OCI-LY7 (cell line): ENCODE data around the gene BLOC1S4.

ENCODE experiments used
- EZH2phosphoT487 ChIP-seq: fragments of 200-600 bp; sonication (generic); IDR thresholded peaks from 2 replicates; pipeline ENCODE4 v1.6.1; 2018; ENCODE audit warnings: low read depth, borderline replicate concordance, mild to moderate bottlenecking, mixed run types, antibody characterized with exemption, low read length, moderate library complexity, mixed read lengths
- TF ChIP-seq, protein P1 (sequence below): fragments of 200-600 bp; sonication (generic); conservative IDR thresholded peaks from 2 replicates; pipeline ENCODE4 v1.5.1; 2014; ENCODE audit warnings: mild to moderate bottlenecking, antibody characterized with exemption, low read length, moderate library complexity, mixed read lengths

DNA sequence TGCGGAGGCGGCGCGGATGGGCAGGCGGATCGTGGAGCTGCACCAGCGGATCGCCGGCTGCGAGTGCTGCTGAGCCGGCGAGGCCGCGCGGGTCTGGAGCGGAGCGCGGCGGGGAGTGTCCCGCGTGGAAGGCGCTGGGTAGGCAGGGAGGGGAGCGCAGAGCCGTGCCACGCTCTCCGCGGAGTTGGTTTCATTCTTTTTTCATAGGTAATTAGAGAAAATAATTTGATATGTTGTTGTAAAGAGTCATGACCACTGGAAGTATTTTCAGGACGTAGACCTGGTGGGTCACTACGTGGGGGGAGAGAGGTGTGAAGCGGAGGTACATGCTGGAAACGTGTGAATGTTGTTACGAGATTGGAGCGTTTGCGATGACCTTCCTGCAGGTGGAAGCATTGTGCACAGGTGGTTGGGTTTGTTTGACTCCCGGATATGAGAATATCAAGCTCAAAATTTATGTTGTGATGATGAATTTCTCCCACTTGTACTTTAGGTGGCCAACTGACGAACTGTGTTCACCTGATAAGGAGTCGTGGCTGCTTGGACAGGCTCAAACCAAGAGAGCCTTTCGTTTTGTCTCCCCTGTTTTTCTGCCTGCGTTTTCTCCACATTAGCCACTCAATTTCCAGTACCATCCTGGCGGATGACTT, 41.3 kb upstream of the BLOC1S4 start:
- TF ChIP-seq, protein P1, sequence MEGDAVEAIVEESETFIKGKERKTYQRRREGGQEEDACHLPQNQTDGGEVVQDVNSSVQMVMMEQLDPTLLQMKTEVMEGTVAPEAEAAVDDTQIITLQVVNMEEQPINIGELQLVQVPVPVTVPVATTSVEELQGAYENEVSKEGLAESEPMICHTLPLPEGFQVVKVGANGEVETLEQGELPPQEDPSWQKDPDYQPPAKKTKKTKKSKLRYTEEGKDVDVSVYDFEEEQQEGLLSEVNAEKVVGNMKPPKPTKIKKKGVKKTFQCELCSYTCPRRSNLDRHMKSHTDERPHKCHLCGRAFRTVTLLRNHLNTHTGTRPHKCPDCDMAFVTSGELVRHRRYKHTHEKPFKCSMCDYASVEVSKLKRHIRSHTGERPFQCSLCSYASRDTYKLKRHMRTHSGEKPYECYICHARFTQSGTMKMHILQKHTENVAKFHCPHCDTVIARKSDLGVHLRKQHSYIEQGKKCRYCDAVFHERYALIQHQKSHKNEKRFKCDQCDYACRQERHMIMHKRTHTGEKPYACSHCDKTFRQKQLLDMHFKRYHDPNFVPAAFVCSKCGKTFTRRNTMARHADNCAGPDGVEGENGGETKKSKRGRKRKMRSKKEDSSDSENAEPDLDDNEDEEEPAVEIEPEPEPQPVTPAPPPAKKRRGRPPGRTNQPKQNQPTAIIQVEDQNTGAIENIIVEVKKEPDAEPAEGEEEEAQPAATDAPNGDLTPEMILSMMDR = peak; percentile 72
- no peak for TF ChIP-seq EZH2phosphoT487
